B cell (primary cell): ENCODE data around the gene METTL9.

Experiments
- CTCF ChIP-seq: fragments of 200-600 bp; IDR thresholded peaks from one replicate; pipeline ENCODE4 v1.8.0; 2022; ENCODE audit warnings: antibody characterized with exemption, mild to moderate bottlenecking
- EZH2 ChIP-seq: IDR thresholded peaks from 2 replicates; pipeline ENCODE4 v1.6.1; 2012; ENCODE audit warnings: borderline replicate concordance, low read depth, mild to moderate bottlenecking, moderate library complexity, low read length; ENCODE audit not compliant: insufficient read depth, poor library complexity, severe bottlenecking

- TF ChIP-seq CTCF (no peak), EZH2 (no peak)
Observed at GRCh38 chr16:21565507-21565860, 33.9 kb upstream of the METTL9 start.
